OCI-LY7 (cell line): ENCODE measurements around the gene MYL3. TPM values are rescaled to one million over a fixed set of nuclear protein-coding genes. Genes with fewer than 3 reads are reported as not detected.
"Not testable (repeated sequence)": the region's sequence is repeated elsewhere in the genome, so short reads cannot be mapped to it uniquely, and the experiment has no call there.

Source experiments
- BruUV-seq: library from RNA; stranded (reverse); fragments of 400-500 nt; replicated peaks from 2 replicates; lab custom pipeline; 2021; lab: Mats Ljungman, UMichigan
- CTCF ChIA-PET: fragments of 300-600 bp; sonication (Branson Sonifier 250); formaldehyde crosslinking; loops from one replicate; lab custom pipeline; 2022; ENCODE audit warnings: antibody characterized with exemption; ENCODE audit not compliant: unreplicated experiment; lab: Charles Lee
- POLR2A ChIA-PET: fragments of 300-600 bp; sonication (Branson Sonifier 250); formaldehyde crosslinking; loops from one replicate; lab custom pipeline; 2022; ENCODE audit warnings: antibody characterized with exemption; lab: Charles Lee
- DNase-seq: peaks from one replicate; pipeline ENCODE4 v3.0.0-alpha.2; 2015; ENCODE audit warnings: low spot score
- H2AFZ ChIP-seq: fragments of 200-600 bp; sonication (generic), shearing (Covaris generic); 2 replicates; pipeline ENCODE4 v1.6.1; 2014; ENCODE audit warnings: mild to moderate bottlenecking, antibody characterized with exemption, low read length, moderate library complexity
- H3K27ac ChIP-seq: fragments of 200-600 bp; sonication (generic); 2 replicates; pipeline ENCODE4 v1.5.1; 2014; ENCODE audit warnings: mixed run types, low read depth, mild to moderate bottlenecking, moderate library complexity, low read length, inconsistent platforms; ENCODE audit not compliant: poor library complexity, severe bottlenecking
- H3K36me3 ChIP-seq: fragments of 200-600 bp; sonication (generic); 2 replicates; pipeline ENCODE4 v1.6.1; 2014; ENCODE audit warnings: mild to moderate bottlenecking, antibody characterized with exemption, low read length, moderate library complexity, mixed read lengths; ENCODE audit not compliant: insufficient read depth
- H3K4me1 ChIP-seq: fragments of 200-600 bp; sonication (generic); 2 replicates; pipeline ENCODE4 v1.5.1; 2014; ENCODE audit warnings: mild to moderate bottlenecking, low read length; ENCODE audit not compliant: insufficient read depth, poor library complexity, severe bottlenecking
- H3K4me2 ChIP-seq: fragments of 200-600 bp; sonication (generic); 2 replicates; pipeline ENCODE4 v1.6.1; 2014; ENCODE audit warnings: mild to moderate bottlenecking, low read length
- H3K4me3 ChIP-seq: fragments of 200-600 bp; sonication (generic); 2 replicates; pipeline ENCODE4 v1.5.1; 2014; ENCODE audit warnings: mild to moderate bottlenecking, low read depth, low read length; ENCODE audit not compliant: poor library complexity, severe bottlenecking
- H3K79me2 ChIP-seq: fragments of 200-600 bp; sonication (generic); 2 replicates; pipeline ENCODE4 v1.6.1; 2016; ENCODE audit warnings: low read depth, mild to moderate bottlenecking, low read length, moderate library complexity, mixed read lengths; ENCODE audit not compliant: insufficient read depth
- H3K9me2 ChIP-seq: fragments of 200-600 bp; sonication (generic); 2 replicates; pipeline ENCODE4 v1.6.1; 2016; ENCODE audit warnings: mild to moderate bottlenecking, low read length, mixed read lengths; ENCODE audit not compliant: insufficient read depth
- H3K9me3 ChIP-seq: fragments of 200-600 bp; sonication (generic); 2 replicates; pipeline ENCODE4 v1.6.1; 2014; ENCODE audit warnings: mild to moderate bottlenecking, mixed run types, low read length, mixed read lengths
- H4K20me1 ChIP-seq: fragments of 200-600 bp; sonication (generic); 2 replicates; pipeline ENCODE4 v1.6.1; 2014; ENCODE audit warnings: mild to moderate bottlenecking, antibody characterized with exemption, low read length, moderate library complexity, mixed read lengths; ENCODE audit not compliant: insufficient read depth
- CTCF ChIP-seq: fragments of 200-600 bp; sonication (generic); conservative IDR thresholded peaks from 2 replicates; pipeline ENCODE4 v1.5.1; 2014; ENCODE audit warnings: mild to moderate bottlenecking, antibody characterized with exemption, low read length, moderate library complexity, mixed read lengths
- EZH2phosphoT487 ChIP-seq: fragments of 200-600 bp; sonication (generic); IDR thresholded peaks from 2 replicates; pipeline ENCODE4 v1.6.1; 2018; ENCODE audit warnings: low read depth, borderline replicate concordance, mild to moderate bottlenecking, mixed run types, antibody characterized with exemption, low read length, moderate library complexity, mixed read lengths
- intact Hi-C: fragments of 100-400 bp; cut with micrococcal nuclease; formaldehyde crosslinking; loops from one replicate; pipeline ENCODE4 v1.10.0; 2022; ENCODE audit not compliant: unreplicated experiment
- total RNA-seq, 2 experiments: library from RNA; depleted of rRNA in 1 of 2; stranded (reverse); fragments of >200 nt in 1 of 2; shearing (Covaris generic) in 1 of 2; gene quantifications; 2 replicates each; pipeline ENCODE4 v1.2.3, GENCODE V29; 2014 to 2022

The MYL3 gene
- total RNA-seq, 2 experiments from 2014 or later = not detected

GRCh38 chr3:46824211-46824970 lies 38.9 kb downstream of the MYL3 start:
- CTCF ChIA-PET = no interaction called here
- Histone ChIP-seq H2AFZ (no peak overlapping the region), H3K36me3 (no peaks in the 10 kb centered on the region), H3K27ac (no peak overlapping the region), H3K9me3 (peaks cover 6% of the 10 kb centered on the region; the same call in 1 of the 2 replicates), H4K20me1 (no peaks in the 10 kb centered on the region), H3K4me1 (no peaks in the 10 kb centered on the region), H3K4me2 (no peak overlapping the region), H3K4me3 (no peak overlapping the region), H3K79me2 (no peaks in the 10 kb centered on the region), H3K9me2 (no peaks in the 10 kb centered on the region)
- intact Hi-C loops = no loop called here
- TF ChIP-seq CTCF (no peak), EZH2phosphoT487 (no peak)
- no TSS peak for BruUV-seq
- POLR2A ChIA-PET = interaction anchor here (1.0 kb wide), 1 partner anchor 11 kb away, joined by 3 read pairs; no protein-coding TSS in a partner anchor
- no peak for DNase-seq

GRCh38 chr3:46823314-46823713 lies 39.9 kb downstream of the MYL3 start:
- H2AFZ ChIP-seq, H3K4me3 ChIP-seq, H3K36me3 ChIP-seq, intact Hi-C loops, H3K9me2 ChIP-seq, BruUV-seq, H3K4me2 ChIP-seq, H3K27ac ChIP-seq, POLR2A ChIA-PET, H3K4me1 ChIP-seq, H3K79me2 ChIP-seq, H4K20me1 ChIP-seq, CTCF ChIA-PET, DNase-seq, H3K9me3 ChIP-seq: not testable (repeated sequence)

- Histone ChIP-seq H2AFZ (no peak overlapping the region), H3K9me2 (no peaks in the 10 kb centered on the region), H3K27ac (no peak overlapping the region), H3K4me3 (no peak overlapping the region), H3K36me3 (no peaks in the 10 kb centered on the region), H3K4me1 (no peaks in the 10 kb centered on the region), H3K79me2 (no peaks in the 10 kb centered on the region), H4K20me1 (no peaks in the 10 kb centered on the region), H3K9me3 (peaks cover 6% of the 10 kb centered on the region; the same call in 1 of the 2 replicates), H3K4me2 (no peak overlapping the region)
- TF ChIP-seq CTCF (no peak), EZH2phosphoT487 (no peak)
- CTCF ChIA-PET = no interaction called here
- intact Hi-C loops = no loop called here
- POLR2A ChIA-PET = no interaction called here
- BruUV-seq = no TSS peak
- DNase-seq = no peak
Observed at GRCh38 chr3:46821553-46821952, 41.7 kb downstream of the MYL3 start.
